Activated T-cell treated with anti-CD3 and anti-CD28 coated beads for 48 hours (primary cell): ENCODE results near the gene EDARADD.

Experiments used
- DNase-seq: peaks from one replicate; pipeline ENCODE4 v3.0.0-alpha.2; 2020; ENCODE audit warnings: low read depth

The EDARADD gene

DNA sequence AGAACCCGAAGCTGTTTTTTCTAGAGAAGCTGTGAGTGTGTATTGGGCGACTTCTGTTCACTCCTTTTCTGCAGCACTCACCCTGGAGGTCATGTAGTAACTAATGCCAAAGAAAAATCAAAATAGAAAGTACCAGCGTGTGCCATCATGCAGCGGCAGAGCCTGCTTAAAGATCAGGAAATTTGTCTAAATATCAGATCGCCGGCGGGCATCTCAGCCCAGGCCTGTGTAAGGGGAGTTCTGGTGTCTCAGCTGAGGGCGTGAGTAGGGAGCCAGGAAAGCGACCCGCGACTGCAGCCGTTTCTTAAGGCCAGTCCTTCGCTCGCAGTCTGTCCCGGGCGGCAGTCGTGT, 768 bp downstream of the EDARADD start:
- no peak for DNase-seq

DNA sequence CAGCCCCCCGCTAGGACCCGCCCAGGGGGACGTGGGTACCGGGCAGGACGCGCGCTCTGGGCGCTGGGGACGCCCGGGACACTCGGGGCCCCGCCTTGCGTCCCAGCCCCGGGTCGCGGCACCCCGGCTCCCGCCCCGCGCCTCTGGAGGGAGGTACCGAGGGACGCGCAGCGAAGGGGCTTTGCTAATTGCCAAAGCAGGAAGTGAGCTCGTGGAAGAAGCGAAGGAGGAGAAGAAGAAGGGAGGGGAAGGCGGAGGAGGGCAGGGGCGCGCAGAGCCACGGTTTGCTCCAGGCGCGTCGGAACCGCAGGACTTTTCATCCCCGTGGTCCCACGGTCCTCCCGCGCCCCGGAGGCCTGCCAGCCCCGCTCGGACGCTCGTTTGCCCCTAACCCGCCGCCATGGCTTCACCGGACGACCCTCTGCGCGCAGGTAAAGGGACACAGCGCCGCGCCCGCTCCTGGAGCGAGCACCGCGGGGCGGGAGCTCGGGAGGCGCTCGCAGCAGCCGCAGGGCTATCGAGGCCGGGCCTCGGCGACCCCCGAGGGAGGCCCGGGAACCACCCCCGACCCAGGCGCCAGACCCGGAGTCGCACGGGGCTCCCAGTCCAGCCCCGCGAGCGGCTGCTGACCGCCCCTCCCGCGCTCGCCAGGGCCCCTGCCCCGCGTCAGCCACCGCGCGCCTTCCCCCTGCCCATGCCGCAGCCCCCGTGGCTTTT, 1.3 kb downstream of the EDARADD start:
- peak; percentile 47 for DNase-seq

DNA sequence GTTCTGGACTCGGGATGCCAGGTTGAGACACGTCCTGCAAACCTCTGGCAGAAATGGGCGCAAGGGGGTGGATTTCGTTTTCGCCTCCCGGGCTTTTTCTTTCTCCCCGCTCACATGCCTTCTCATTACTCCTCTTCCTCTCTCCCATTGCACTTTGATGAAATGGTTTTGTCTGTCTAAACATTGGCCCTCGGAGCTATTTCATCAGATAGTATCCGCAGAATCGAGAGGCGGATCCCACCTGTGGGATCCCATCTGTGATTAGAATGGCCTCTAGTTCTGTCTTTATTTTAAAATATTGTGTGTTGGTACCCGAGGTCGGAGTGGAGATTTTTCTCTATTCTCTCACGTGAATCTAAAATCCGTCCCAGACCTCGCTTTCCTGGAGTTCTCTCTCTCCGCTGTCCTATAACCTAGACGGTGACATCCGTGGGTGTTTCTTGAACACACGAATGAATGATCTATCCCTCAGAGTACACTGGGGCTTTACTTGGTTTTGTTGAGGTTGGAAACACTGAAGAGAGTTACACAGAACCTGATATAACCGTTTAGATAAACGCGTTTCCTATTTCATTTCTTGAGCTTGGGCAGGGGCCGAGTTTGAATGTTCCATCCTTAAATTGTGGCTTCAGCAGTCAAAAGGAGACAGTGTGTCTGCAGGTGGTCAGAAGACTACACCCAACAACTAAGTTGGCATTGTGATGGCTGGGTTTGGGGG, 2.0 kb downstream of the EDARADD start:
- peak; percentile 21 for DNase-seq

DNA sequence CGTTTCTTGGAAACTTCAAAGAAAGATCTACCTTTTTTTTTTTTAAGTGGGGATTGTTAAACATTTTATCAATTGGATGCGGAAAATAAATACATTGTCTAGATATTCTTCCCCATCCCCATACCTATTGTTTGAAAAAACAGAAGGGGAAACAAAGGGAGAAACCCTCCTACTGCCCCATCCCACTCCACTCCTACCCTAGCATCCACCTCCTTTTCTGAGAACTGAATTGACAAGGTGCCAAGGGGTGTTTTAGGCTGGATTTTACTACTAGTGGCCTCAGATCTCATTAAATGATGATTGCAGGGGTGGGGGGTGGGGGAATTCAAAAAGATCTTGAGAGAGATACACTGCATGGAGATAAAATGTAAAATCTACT, 2.6 kb downstream of the EDARADD start:
- DNase-seq = no peak

DNA sequence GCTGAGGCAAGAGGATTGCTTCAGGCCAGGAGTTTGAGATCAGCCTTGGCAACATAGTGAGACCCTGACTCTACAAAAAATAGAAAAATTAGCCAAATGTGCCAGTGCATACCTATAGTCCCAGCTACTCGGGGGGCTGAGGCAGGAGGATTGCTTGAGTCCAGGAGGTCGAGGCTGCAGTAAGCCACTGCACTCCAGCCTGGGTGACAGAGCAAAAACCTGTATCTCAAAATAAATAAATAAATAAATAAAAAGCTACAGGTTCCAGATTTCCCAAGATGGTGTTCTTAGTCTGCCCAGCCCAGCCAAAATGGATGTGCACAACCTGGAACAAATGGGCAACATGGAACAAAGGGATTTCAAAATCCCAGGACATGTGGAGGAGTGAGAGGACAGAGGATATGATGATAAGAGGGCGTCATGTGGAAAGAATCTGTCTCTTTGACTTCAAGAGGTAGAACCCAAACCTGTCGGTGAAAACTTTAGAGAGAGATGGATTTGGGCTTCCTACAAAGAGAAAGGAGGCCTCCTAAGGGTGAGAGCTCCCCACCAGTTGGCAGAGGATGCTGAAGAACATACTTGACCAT, 3.2 kb downstream of the EDARADD start:
- DNase-seq = no peak

DNA sequence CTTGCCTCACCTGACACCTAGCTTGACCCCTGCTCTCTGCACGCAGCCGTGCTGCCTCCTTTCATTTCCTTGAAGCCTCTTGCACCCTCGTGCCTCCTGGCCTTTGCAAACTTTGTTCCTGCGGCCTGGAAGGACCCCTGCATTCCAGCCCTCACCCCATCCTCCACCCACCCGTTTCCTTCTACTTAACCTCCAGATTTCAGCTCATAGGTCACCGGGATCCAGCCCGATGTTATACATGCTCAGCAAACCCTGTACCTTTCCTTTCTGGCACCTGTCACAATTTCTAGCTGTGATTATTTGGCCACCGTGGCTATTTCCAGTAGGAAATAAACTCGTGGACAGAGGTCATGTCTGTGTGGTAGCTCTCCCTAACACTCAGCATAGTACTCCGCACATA, 4.5 kb downstream of the EDARADD start:
- no peak for DNase-seq

DNA sequence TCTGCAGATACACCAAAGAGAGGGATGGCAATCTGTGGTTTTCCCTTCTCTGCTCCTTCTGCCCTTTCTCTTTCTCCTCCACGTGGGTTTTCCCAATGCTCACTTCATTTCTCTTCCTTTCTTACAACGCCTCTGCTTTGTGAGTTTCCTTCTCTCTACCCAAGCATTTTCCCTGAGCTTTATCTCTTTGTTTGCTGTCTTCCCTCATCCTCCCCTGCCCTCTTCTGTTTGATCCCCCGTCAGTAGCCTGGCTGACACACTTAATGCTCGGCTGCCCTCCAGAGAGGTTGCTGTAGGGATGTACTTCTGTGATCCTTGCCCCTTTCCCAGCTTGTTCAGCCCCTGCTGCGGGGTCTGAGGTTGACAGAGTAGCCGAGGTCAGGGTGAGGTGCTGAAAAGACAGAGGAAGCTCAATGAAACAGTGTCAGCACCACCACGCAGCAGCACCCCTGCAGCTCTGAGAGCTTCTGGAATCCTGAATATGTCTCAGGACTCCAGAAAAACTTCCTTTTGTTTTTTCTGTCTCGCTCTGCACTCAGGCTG, 6.0 kb downstream of the EDARADD start:
- no peak for DNase-seq

DNA sequence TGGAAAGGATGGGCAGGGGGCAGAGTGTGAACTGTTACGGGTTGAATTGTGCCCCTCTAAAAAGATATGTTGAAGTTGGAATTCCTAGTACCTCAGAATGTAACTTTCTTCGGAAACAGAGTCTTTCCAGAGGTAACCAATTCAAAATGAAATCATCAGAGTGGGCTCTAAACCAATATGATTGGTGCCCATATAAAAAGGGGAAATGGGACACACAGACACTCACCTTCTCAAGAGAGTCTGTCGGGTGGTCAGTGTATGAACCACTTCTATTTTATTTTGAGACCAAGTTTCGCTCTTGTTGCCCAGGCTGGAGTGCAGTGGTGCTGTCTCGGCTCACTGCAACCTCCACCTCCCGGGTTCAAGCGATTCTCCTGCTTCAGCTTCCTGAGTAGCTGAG, 7.6 kb downstream of the EDARADD start:
- DNase-seq = no peak

DNA sequence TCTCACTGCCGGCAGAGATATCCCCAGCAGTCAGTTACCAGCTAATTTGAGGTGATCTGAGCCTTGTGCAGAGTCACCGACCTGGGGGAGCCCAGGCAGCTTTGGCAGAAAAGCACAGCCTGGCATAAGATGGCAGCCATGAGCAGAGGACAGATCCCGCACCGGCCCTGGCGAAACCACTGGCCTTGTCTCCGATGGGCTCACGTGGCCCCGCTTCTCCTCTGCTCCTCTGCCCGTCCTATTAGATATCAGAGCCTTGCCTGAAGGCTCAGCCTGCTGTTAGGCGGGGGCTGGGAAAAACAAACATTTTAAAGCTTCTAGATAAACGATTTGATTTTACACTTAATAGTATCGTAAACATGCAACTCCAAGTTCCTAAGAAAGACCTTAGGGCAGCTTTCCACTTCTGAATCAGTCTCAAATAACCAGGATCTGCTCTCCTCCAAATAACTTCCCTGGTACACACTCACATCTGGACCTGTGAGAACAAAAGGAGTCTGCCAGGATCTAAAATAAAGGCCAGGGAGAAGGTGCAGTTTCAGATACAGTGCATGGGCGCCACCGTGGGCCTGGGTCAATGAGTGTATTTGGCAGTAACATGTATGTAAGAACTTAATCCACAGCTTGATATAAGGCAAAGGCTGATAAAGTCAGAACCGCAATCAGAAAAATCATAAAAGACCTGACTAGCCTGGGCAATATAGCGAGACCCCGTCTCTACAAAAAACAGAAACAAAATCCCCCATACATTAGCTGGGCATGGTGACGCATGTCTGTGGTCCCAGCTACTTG, 10.0 kb downstream of the EDARADD start:
- DNase-seq = no peak

DNA sequence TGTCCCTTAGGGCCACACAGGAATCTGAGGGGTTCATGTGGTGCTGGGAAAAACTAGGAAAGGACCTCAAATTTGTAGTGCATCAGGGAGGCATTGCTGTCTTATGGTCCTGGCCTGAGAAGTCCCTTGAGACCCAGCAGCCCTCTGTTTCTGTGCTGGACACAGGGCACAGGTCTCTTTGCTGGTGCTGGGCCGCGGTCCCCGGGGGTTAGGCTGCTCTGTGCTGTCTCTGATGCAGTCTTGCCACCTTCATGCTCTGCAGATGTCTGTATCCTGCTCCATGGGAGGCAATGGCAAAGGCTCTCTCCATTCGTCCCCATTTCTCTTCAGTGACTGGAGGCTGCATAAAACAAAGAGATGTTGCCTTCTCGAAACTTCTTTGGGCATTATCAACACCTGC, 13.0 kb downstream of the EDARADD start:
- no peak for DNase-seq

DNA sequence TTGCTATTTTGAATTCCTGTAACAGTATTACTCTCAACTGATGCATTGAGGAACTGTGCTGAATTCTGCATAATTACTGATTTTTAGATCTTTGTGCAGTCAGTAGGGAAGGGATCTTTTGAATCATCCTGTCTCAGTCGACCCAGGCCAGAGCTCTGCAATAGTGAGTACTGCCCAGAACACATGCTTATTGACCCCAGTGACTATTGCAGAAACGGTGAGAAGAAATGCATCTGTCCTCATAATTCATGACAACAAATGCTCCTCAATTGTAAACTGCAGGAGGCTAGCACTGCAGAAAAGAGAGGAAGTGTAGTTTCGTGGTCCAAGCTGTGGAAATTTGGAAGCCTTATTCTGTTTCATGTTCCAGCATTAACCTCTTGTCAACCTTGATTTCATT, 19.6 kb downstream of the EDARADD start:
- no peak for DNase-seq

DNA sequence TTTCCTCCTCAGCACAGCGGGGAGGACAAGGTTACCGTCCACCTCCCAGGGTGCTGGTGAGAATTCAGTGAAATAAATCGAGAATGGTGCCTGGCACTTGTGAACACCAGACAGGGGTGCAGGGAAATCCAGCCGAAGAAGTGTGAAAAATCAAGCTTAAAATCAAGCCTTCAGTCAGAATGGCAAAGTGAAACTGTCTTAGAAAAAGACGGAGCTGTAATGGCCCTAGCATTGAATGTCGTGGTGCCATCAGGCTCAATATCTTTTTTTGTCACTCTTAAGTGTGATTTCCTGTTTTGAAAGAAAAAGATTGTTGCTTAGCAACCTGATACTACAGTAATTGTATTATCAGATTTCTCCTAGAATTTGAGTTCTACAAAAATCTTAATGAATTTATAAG, 22.1 kb downstream of the EDARADD start:
- DNase-seq = no peak

DNA sequence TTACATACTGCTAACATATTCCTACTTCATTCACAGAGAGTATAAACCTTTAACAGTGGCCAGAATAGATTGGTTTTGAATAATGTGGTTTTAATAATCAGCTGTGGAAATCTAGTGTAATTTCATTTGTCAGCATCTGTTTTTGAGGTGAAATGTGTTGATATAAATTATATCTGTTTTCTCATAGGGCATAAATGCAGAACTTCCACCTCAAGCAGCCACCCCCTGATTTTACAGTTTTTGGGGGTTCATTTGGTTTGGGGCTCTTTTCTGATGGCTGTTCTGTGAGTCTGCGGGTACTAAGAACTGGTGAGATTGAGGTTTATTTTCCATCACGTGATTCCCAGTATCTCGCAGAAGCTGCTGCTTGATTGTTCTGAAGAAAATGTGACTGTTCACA, 23.2 kb downstream of the EDARADD start:
- DNase-seq = no peak

DNA sequence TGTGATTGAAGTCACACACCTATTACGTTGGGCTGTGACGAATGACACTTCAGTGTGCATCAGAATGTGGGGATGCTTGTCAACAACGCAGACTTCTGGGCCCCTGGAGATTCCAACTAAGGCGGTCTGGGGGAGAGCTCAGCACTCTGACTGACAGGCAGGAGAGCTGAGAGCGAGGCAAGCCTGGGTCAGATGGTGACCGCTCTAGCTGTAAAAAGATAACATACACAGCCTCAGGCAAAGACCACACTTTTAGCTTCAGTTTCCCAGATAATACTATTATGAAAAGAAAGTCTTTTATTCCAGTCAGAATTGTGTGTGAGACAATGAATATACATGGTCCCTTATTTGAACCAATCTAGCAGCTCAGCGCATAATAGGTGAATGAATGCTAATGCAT, 25.4 kb downstream of the EDARADD start:
- no peak for DNase-seq

DNA sequence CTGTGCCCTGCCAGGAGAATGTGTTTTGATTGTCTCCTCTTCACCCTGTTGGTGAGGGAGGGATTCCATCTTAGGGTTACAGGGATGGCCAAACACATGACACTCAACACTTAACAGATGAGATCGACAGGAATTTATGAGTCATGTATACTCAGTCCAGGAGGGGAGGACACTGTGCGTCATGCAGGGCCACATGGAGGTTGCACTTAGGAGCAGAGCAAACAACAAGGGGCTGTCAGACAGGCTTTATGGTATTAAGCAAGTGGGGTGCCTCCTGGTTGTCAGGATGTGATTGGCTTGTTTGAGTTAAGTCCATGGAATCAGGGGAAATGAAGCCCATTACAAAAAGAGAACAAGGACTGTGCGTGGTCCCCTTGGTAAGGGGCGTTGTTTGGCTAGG, 26.9 kb downstream of the EDARADD start:
- no peak for DNase-seq

DNA sequence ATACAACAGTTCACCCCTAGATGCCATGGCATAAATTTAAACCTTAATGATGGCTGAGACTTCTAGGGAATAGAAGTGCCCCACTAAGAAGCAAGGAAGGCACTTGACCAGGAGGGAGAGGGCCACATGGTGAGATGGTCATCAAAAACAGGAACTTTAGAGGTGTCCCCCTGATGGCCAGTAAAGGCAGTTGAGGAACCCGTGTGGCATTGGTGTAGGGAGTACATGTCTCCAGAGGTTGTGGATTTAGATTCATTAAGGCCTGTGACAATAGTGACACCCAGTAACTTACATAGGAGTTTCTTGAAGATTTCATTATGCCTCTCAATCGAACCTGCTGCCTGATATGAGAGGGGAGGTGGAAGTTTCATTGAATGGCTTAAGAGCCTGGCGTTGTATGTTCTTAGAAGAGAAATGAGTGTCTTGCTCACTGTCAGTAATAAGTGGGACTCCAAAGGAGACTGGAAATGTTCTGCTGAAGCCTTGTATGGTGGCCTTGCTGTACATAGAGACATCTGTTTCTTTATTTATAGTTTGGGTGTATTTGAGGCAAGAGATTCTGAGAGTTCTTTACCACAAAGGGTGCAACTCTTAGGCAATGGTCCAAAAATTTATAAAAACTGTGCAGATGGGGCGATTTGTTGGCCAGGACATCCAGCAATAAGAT, 27.9 kb downstream of the EDARADD start:
- DNase-seq = no peak

DNA sequence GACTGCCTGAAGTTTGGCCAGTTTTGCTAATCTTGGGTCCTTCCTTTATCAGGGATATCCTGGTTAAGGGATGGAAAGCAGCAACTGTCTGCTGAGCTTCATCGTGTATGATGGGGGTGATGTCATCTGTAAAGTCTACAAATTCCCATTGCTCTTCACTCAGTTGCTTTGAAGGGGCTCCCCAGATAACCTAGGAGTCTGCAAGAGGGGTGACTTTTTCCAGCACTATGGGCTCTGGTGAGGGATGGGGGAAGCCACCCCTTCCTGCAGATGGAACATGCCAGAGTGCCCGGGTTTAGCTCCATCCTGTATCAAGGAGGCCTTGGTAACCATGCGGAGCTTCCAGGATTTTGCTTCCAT, 28.4 kb downstream of the EDARADD start:
- no peak for DNase-seq

DNA sequence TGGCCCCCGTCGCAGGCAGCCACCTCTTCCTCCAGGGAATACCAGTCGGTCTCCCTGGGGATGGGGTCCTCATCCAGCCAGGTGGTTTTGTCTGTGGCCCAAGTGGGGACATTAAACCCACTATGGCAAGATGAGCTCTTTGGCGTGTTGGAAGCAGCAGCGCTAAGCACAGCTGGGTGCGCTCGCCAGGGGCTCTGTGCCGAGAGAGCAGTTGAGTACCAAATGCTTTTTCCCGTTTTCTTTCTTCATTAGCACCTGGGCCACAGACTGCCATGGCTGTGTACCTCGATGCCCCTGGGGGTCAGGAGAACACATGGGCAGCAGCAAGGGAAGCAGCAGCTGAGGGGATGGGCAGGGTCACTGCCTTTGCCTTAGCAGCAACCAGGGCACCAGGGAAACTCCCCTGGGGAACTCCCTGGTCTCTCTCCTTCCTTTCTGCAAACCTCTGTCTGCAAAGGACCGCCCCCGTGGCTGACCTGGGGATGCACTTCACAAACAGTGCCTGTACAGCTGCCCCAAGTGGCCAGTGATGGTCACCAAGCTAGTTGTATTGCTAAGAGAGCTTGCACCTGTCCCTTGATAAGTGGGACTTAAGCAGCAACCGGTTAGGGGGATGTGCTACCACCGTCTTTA, 31.1 kb downstream of the EDARADD start:
- DNase-seq = no peak

DNA sequence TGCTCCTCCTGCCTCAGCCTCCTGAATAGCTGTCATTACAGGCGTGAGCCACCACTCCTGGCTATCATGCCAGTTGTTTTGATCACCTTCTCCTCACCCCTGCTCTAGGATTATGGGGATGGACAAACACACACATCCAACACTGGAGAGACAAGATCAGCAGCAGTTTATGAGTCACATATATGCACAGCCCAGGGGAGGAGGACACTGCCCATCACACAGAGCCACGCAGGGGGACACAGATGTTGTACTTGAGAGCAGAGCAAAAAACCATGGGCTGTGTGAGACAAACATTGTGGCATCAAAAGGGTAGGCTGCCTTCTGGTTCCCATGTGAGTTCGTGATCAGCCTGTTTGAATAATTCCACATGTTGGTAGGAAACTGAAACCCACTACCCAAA, 32.1 kb downstream of the EDARADD start:
- no peak for DNase-seq

DNA sequence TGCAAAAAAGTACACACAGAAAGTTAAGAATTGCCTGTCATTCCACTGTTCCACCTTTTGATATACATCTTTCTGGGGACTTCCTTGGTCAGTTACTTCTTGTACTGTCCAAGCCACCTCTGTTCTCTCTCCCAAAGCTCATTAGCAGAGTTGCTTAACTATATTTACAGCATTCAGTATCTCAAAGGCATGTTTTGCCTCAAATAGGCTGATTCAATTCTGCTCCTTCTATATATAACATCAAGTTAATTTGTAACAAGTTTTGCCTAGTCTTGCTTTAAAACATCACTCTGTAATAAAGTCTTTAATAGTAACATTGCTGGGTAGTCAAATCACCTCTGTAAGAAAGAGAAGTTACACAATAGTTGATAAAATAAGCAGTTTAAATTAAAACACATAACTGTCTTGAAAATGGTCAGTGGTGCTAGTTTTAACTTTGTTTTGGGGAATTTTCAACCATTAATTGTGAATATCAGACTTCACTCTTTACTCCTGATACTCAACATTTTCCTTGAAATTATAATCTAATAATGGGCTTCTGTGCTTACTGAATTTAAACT, 35.7 kb downstream of the EDARADD start:
- no peak for DNase-seq

DNA sequence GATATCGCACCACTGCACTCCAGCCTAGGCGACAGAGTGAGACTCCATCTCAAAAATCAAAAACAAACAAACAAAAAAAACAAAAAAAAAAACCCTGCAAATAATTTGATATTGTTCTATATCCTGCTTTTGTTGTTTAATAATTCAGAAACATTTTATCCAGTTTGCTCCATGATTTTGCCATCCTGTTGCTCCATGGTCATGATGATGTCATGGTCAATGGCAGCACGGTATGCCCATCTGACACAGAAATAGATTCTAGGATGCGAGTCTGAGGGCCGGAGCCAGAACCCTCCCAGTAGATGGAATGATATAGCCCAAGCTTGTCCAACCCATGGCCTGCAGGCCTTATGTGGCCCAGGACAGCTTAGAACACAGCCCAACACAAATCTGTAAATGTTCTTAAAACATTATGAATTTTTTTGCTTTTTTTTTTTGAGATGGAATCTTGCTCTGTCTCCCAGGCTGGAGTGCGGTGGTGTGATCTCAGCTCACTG, 39.8 kb downstream of the EDARADD start:
- no peak for DNase-seq
